ENCODE measurements around the gene NOS1AP.
"Not testable (repeated sequence)": the region's sequence is repeated elsewhere in the genome, so short reads cannot be mapped to it uniquely, and the experiment has no call there.

- TF ChIP-seq, protein P1, sequence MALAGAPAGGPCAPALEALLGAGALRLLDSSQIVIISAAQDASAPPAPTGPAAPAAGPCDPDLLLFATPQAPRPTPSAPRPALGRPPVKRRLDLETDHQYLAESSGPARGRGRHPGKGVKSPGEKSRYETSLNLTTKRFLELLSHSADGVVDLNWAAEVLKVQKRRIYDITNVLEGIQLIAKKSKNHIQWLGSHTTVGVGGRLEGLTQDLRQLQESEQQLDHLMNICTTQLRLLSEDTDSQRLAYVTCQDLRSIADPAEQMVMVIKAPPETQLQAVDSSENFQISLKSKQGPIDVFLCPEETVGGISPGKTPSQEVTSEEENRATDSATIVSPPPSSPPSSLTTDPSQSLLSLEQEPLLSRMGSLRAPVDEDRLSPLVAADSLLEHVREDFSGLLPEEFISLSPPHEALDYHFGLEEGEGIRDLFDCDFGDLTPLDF (CRISPR knock-in tag; IDR thresholded peaks at IDR 0.05) = not testable (repeated sequence)
- TF ChIP-seq HMGXB4 (CRISPR knock-in tag; IDR thresholded peaks at IDR 0.05); CTCF (IDR thresholded peaks at IDR 0.05); NFE2L1 (CRISPR knock-in tag; IDR thresholded peaks at IDR 0.05); ZBTB21 (CRISPR knock-in tag; IDR thresholded peaks at IDR 0.05; ENCODE audit: borderline replicate concordance); ZNF317 (CRISPR knock-in tag; IDR thresholded peaks at IDR 0.05; ENCODE audit: borderline replicate concordance, low read depth); NR1H2 (CRISPR knock-in tag; IDR thresholded peaks at IDR 0.05): not testable (repeated sequence)
- TF ChIP-seq, protein P2, sequence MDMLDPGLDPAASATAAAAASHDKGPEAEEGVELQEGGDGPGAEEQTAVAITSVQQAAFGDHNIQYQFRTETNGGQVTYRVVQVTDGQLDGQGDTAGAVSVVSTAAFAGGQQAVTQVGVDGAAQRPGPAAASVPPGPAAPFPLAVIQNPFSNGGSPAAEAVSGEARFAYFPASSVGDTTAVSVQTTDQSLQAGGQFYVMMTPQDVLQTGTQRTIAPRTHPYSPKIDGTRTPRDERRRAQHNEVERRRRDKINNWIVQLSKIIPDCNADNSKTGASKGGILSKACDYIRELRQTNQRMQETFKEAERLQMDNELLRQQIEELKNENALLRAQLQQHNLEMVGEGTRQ (CRISPR knock-in tag; IDR thresholded peaks at IDR 0.05) = not testable (repeated sequence)
These were observed 131.6 kb downstream of the NOS1AP start for GRCh38 chr1:162201062-162201461.

All from WTC11 (cell line).